Gastroesophageal sphincter (tissue), 4 donors: ENCODE results near the gene PCDHGC4. TPM values are rescaled to one million over a fixed set of nuclear protein-coding genes. Genes with fewer than 3 reads are reported as not detected.

Experiments used
- ATAC-seq: fragments of 150-250 bp; one replicate; pipeline ENCODE4 v1.9.1; 2016; ENCODE audit warnings: mild to moderate bottlenecking, moderate library complexity
- H3K27ac ChIP-seq, 4 donors: fragments of 200-600 bp; sonication (generic) in 3 of 4; 1 replicate in 3 of 4; 2 replicates in 1 of 4; pipeline ENCODE4 v1.5.1; 2016 to 2019
- H3K27me3 ChIP-seq: fragments of 200-600 bp; sonication (generic); one replicate; pipeline ENCODE4 v1.5.1; 2019
- H3K36me3 ChIP-seq, 2 donors: fragments of 200-600 bp; sonication (generic); one replicate each; pipeline ENCODE4 v1.5.1; 2019; ENCODE audit warnings: control low read depth in 1 of 2
- H3K4me1 ChIP-seq, 3 donors: fragments of 200-600 bp; sonication (generic); 1 replicate in 2 of 3; 2 replicates in 1 of 3; pipeline ENCODE4 v1.5.1; 2016 to 2019; ENCODE audit warnings: control low read depth in 2 of 3
- H3K4me3 ChIP-seq, 2 donors: fragments of 200-600 bp; sonication (generic); one replicate each; pipeline ENCODE4 v1.5.1; 2019; ENCODE audit warnings: mild to moderate bottlenecking in 1 of 2, moderate library complexity in 1 of 2
- H3K9me3 ChIP-seq, 3 donors: fragments of 200-600 bp; sonication (generic); one replicate each; pipeline ENCODE4 v1.5.1; 2017 to 2019; ENCODE audit warnings: control low read depth in 2 of 3
- EP300 ChIP-seq: sonication (generic); formaldehyde crosslinking; IDR thresholded peaks from one replicate; pipeline ENCODE4 v1.6.1; 2017; ENCODE audit warnings: antibody characterized with exemption, mild to moderate bottlenecking
- POLR2A ChIP-seq, 2 donors: fragments of 450-650 bp; IDR thresholded peaks; one replicate each; pipeline ENCODE4 v1.6.1; 2017; ENCODE audit warnings: antibody characterized with exemption in 2 of 2, mild to moderate bottlenecking in 2 of 2, moderate library complexity in 1 of 2
- POLR2AphosphoS5 ChIP-seq: sonication (generic); formaldehyde crosslinking; IDR thresholded peaks from one replicate; pipeline ENCODE4 v1.6.1; 2017; ENCODE audit warnings: antibody characterized with exemption
- WGBS, 2 donors: methylation state at CpG; one replicate each; pipeline ENCODE4 v1.1.5; 2018; ENCODE audit warnings: low coverage in 1 of 2; 5-methylcytosine and 5-hydroxymethylcytosine counted together
- total RNA-seq, 4 donors: library from RNA; depleted of rRNA; stranded (reverse); fragments of >200 nt; gene quantifications; one replicate each; pipeline ENCODE4 v1.1.0, GENCODE V29; 2016
- TF ChIP-seq, protein P1 (sequence below), 4 experiments: fragments of 200-600 bp in 2 of 4; fragments of 450-650 bp in 2 of 4; sonication (generic) in 1 of 4; IDR thresholded peaks; one replicate each; pipeline ENCODE4 v1.5.1; 2017 to 2019; ENCODE audit warnings: antibody characterized with exemption in 4 of 4, mild to moderate bottlenecking in 2 of 4, moderate library complexity in 2 of 4

PCDHGC4 gene
- total RNA-seq, 4 donors from 2014 or later: 0.10 to 12.9 (median 2.4) TPM

DNA sequence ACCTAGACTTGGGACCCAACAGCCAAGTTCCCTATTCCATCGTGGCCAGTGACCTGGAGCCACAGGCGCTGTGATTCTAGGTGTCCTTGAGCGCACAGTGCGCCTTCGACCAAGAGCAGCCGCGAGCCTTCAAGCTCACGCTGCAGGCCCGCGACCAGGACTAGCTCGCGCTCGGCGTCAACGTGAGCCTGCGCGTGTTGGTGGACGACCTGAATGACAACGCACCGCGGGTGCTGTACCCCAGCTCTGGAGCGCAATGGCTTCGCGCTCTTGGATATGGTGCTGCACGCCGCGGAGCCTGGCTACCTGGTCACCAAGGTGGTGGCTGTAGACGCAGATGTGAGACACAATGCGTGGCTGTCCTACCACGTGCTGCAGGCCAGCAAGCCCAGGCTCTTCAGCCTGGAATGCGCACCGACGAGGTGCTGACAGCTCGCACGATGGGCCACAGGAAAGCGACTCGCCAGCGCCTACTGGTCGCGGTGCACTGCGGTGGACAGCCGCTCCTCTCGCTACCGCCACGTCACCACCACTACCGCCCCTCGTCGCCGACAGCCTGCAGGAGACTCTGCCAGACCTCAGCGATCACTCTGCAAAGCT is 43.2 kb upstream of the PCDHGC4 start:
- ATAC-seq: no peak
- TF ChIP-seq POLR2A (IDR thresholded peaks at IDR 0.05) (no peak), EP300 (no peak), POLR2AphosphoS5 (no peak)
- TF ChIP-seq, protein P1, sequence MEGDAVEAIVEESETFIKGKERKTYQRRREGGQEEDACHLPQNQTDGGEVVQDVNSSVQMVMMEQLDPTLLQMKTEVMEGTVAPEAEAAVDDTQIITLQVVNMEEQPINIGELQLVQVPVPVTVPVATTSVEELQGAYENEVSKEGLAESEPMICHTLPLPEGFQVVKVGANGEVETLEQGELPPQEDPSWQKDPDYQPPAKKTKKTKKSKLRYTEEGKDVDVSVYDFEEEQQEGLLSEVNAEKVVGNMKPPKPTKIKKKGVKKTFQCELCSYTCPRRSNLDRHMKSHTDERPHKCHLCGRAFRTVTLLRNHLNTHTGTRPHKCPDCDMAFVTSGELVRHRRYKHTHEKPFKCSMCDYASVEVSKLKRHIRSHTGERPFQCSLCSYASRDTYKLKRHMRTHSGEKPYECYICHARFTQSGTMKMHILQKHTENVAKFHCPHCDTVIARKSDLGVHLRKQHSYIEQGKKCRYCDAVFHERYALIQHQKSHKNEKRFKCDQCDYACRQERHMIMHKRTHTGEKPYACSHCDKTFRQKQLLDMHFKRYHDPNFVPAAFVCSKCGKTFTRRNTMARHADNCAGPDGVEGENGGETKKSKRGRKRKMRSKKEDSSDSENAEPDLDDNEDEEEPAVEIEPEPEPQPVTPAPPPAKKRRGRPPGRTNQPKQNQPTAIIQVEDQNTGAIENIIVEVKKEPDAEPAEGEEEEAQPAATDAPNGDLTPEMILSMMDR (IDR thresholded peaks at IDR 0.05): no peak
- Histone ChIP-seq H3K27ac (no peak overlapping the region), H3K27me3 (no peaks in the 10 kb centered on the region), H3K4me3 (no peak overlapping the region), H3K9me3 (peaks cover 0 to 90% (median 0%) of the 10 kb centered on the region in 3 donors), H3K36me3 (peaks cover 0 to 19% of the 10 kb centered on the region in 2 donors), H3K4me1 (no peaks in the 10 kb centered on the region)
- WGBS, 2 donors: 43 to 47% methylated on average over 9 to 19 of the region's 50 CpGs

DNA sequence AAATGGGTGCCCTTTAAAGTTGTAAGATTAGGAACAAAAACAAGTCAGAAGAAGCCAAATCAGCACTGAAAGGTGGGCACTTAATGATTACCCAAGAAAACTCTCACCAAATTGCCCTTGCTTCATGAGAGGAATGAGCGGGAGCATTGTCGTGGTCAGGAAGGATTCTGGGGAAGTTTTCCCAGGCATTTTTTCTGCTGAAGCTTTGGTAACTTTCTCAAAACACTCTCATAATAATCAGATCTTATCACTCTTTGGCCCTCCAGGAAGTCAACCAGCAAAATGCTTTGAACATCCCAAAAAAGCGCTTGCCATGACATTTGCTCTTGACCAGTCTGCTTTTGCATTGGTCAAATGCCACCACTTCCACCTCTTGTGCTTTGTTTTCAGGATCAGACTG is 19.5 kb upstream of the PCDHGC4 start:
- Histone ChIP-seq H3K4me3 (no peak overlapping the region), H3K27me3 (no peaks in the 10 kb centered on the region), H3K27ac (no peak overlapping the region), H3K9me3 (no peaks in the 10 kb centered on the region), H3K4me1 (no peaks in the 10 kb centered on the region), H3K36me3 (peaks cover 0 to 7% of the 10 kb centered on the region in 2 donors)
- ATAC-seq: no peak
- WGBS, 2 donors: 91 to 100% methylated on average over 3 of the region's 3 CpGs
- no peak for TF ChIP-seq EP300
- TF ChIP-seq POLR2AphosphoS5: no peak
- TF ChIP-seq, protein P1 (IDR thresholded peaks at IDR 0.05): no peak
- TF ChIP-seq POLR2A (IDR thresholded peaks at IDR 0.05): no peak

DNA sequence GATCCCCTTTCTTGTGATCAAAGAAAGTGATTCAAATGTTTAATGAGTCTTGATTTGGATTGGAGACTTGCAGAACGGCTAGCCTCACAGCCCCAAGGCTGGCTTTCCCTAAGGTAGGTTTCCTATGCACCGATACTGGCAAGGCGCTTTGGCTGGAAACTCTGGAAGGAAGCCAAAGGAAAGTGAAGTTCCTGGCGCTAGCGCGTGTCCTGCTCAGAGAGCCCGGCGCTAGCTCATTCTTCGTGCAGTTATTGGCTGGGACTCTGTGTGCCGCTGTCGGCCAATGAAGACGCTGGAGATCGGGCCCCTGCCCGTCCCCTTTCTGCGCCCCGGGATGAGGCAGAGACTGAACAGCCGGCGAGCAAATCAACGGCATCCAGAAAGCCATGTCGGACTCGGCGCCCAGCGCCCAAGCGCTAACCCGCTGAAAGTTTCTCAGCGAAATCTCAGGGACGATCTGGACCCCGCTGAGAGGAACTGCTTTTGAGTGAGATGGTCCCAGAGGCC is 9.2 kb upstream of the PCDHGC4 start, which contains the start of gene PCDHGC3:
PCDHGC3 (plus strand) TSS at position 342 of the 507 bp plus-strand sequence; CDS start at position 493, 151 bp downstream.
- Histone ChIP-seq H3K4me1 (peaks cover 3 to 46% (median 21%) of the 10 kb centered on the region in 3 donors), H3K27ac (peak within 1 kb of the TSS; percentile 65 to 95 (median 91)), H3K27me3 (no peaks in the 10 kb centered on the region), H3K9me3 (no peaks in the 10 kb centered on the region), H3K36me3 (peaks cover 0 to 6% of the 10 kb centered on the region in 2 donors), H3K4me3 (peak within 1 kb of the TSS; percentile 58 to 62)
- peak; percentile 99 for ATAC-seq
- TF ChIP-seq EP300 (no peak), POLR2AphosphoS5 (peak; percentile 87), POLR2A (IDR thresholded peaks at IDR 0.05) (peak; percentile 60 to 72)
- TF ChIP-seq, protein P1 (IDR thresholded peaks at IDR 0.05): peak in 3 of 4 experiments; percentile 20 to 70 (median 41)
- WGBS, 2 donors: 0% methylated on average over 4 of the region's 28 CpGs; no CpG with 5 or more reads in 1 of the 2 donors

DNA sequence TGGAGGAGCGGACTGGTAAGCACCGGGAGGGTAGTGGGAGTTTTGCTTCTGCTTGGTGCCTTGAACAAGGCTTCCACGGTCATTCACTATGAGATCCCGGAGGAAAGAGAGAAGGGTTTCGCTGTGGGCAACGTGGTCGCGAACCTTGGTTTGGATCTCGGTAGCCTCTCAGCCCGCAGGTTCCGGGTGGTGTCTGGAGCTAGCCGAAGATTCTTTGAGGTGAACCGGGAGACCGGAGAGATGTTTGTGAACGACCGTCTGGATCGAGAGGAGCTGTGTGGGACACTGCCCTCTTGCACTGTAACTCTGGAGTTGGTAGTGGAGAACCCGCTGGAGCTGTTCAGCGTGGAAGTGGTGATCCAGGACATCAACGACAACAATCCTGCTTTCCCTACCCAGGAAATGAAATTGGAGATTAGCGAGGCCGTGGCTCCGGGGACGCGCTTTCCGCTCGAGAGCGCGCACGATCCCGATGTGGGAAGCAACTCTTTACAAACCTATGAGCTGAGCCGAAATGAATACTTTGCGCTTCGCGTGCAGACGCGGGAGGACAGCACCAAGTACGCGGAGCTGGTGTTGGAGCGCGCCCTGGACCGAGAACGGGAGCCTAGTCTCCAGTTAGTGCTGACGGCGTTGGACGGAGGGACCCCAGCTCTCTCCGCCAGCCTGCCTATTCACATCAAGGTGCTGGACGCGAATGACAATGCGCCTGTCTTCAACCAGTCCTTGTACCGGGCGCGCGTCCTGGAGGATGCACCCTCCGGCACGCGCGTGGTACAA is 8.5 kb upstream of the PCDHGC4 start:
- no peaks in the 10 kb centered on the region for H3K27me3 ChIP-seq
- H3K4me3 ChIP-seq: peak overlapping the region; percentile 58 to 62
- TF ChIP-seq POLR2AphosphoS5: peak; percentile 25
- TF ChIP-seq EP300: no peak
- TF ChIP-seq, protein P1 (IDR thresholded peaks at IDR 0.05): no peak
- no peak for TF ChIP-seq POLR2A (IDR thresholded peaks at IDR 0.05)
- peak overlapping the region; percentile 65 to 95 (median 91) for H3K27ac ChIP-seq
- peaks cover 3 to 53% (median 21%) of the 10 kb centered on the region in 3 donors for H3K4me1 ChIP-seq
- WGBS, 2 donors: 0% methylated on average over 11 of the region's 58 CpGs; no CpG with 5 or more reads in 1 of the 2 donors
- H3K9me3 ChIP-seq: no peaks in the 10 kb centered on the region
- peak; percentile 61 for ATAC-seq
- no peaks in the 10 kb centered on the region for H3K36me3 ChIP-seq
